GM12878 (cell line): ENCODE data around the gene LDB2. TPM values are rescaled to one million over a fixed set of nuclear protein-coding genes. Genes with fewer than 3 reads are reported as not detected.

Source experiments
- ATAC-seq: fragments of 200-7000 bp; cut with Tn5 transposase; 3 replicates; pipeline ENCODE4 v1.9.1; 2020; ENCODE audit warnings: mild to moderate bottlenecking, moderate library complexity
- BruUV-seq: library from RNA; stranded (reverse); fragments of 400-500 nt; replicated peaks from 2 replicates; lab custom pipeline; 2021; lab: Mats Ljungman, UMichigan
- CTCF ChIA-PET: fragments of 300-600 bp; sonication (Branson Sonifier 250); formaldehyde crosslinking; extraction: SDS; loops from one replicate; lab custom pipeline; 2021; ENCODE audit warnings: inconsistent platforms; lab: Yijun Ruan, JAX
- POLR2A ChIA-PET: fragments of 350-600 bp; formaldehyde crosslinking; extraction: SDS; loops from one replicate; lab custom pipeline; 2021; ENCODE audit warnings: inconsistent platforms; lab: Charles Lee
- RAD21 ChIA-PET: fragments of 300-600 bp; sonication (Branson Sonifier 250); formaldehyde crosslinking; loops from one replicate; lab custom pipeline; 2023; ENCODE audit warnings: antibody characterized with exemption; ENCODE audit not compliant: unreplicated experiment; lab: Charles Lee
- SMC1A ChIA-PET: fragments of 300-600 bp; sonication (Branson Sonifier 250); formaldehyde crosslinking; loops from one replicate; lab custom pipeline; 2023; ENCODE audit not compliant: unreplicated experiment, uncharacterized antibody; lab: Charles Lee
- DNase-seq: peaks from one replicate; pipeline ENCODE4 v3.0.0-alpha.2; 2011; ENCODE audit warnings: low read depth, low spot score
- FAIRE-seq: peaks from 3 replicates; lab custom pipeline; 2011; peaks lifted over from hg19 to GRCh38; lab: Jason Lieb, UNC
- H2AFZ ChIP-seq: 2 replicates; pipeline ENCODE4 v1.6.0; 2011; ENCODE audit warnings: low read depth, low read length, control low read depth; ENCODE audit not compliant: control insufficient read depth
- H3K27ac ChIP-seq: 2 replicates; pipeline ENCODE4 v1.5.1; 2011; ENCODE audit warnings: control low read depth; ENCODE audit not compliant: control insufficient read depth, insufficient read depth
- H3K27me3 ChIP-seq, 2 experiments: replicated peaks in 1 of 2; 2 replicates each; pipeline versions ENCODE4 v1.6.0 to v1.6.1; 2011; ENCODE audit warnings: low read length in 1 of 2; ENCODE audit not compliant: control insufficient read depth in 2 of 2, insufficient read depth in 2 of 2
- H3K36me3 ChIP-seq, 2 experiments: 2 replicates each; pipeline ENCODE4 v1.5.1; 2011; ENCODE audit warnings: low read length in 1 of 2; ENCODE audit not compliant: control insufficient read depth in 2 of 2, insufficient read depth in 2 of 2
- H3K4me1 ChIP-seq: 2 replicates; pipeline ENCODE4 v1.6.1; 2011; ENCODE audit warnings: mild to moderate bottlenecking, low read length, moderate library complexity, mixed read lengths; ENCODE audit not compliant: control insufficient read depth, insufficient read depth
- H3K4me2 ChIP-seq: 2 replicates; pipeline ENCODE4 v1.6.0; 2011; ENCODE audit warnings: control low read depth; ENCODE audit not compliant: control insufficient read depth, insufficient read depth
- H3K4me3 ChIP-seq: fragments of 200-600 bp; sonication (generic); 2 replicates; pipeline ENCODE4 v1.5.1; 2016
- H3K79me2 ChIP-seq: 2 replicates; pipeline ENCODE4 v1.6.0; 2011; ENCODE audit warnings: low read length; ENCODE audit not compliant: control insufficient read depth, insufficient read depth
- H3K9ac ChIP-seq: 2 replicates; pipeline ENCODE4 v1.8.0; 2011; ENCODE audit warnings: low read length, control low read depth, mixed read lengths; ENCODE audit not compliant: control insufficient read depth, insufficient read depth
- H3K9me3 ChIP-seq: replicated peaks from 3 replicates; pipeline ENCODE4 v1.5.1; 2011; ENCODE audit warnings: mild to moderate bottlenecking, low read length; ENCODE audit not compliant: control insufficient read depth, insufficient read depth
- H4K20me1 ChIP-seq: 2 replicates; pipeline ENCODE4 v1.6.0; 2011; ENCODE audit not compliant: control insufficient read depth, insufficient read depth
- ATF7 ChIP-seq: fragments of 450-650 bp; IDR thresholded peaks from 2 replicates; pipeline ENCODE4 v1.6.1; 2016; ENCODE audit warnings: low read depth, mild to moderate bottlenecking
- PML ChIP-seq: IDR thresholded peaks from 2 replicates; pipeline ENCODE4 v1.6.1; 2012; ENCODE audit warnings: low read length, inconsistent platforms
- STAT1 ChIP-seq: fragments of 450-650 bp; conservative IDR thresholded peaks from 2 replicates; pipeline ENCODE4 v1.6.1; 2014; ENCODE audit warnings: antibody characterized with exemption, mild to moderate bottlenecking
- WGBS: methylation state at CpG from one replicate; pipeline ENCODE4 v1.1.6; 2016; ENCODE audit warnings: low lambda C conversion rate; ENCODE audit not compliant: insufficient replicate concordance, insufficient coverage; ENCODE audit errors: missing lambda C conversion rate; 5-methylcytosine and 5-hydroxymethylcytosine counted together
- in situ Hi-C: fragments of 300-500 bp; cut with MboI; formaldehyde crosslinking; loops from 9 replicates; pipeline ENCODE4 v1.14.3; 2018; ENCODE audit warnings: mixed read lengths
- intact Hi-C: fragments of 100-400 bp; cut with micrococcal nuclease; formaldehyde crosslinking; loops from one replicate; pipeline ENCODE4 v1.14.2; 2022; ENCODE audit not compliant: unreplicated experiment
- polyA plus RNA-seq, 11 experiments: library from polyadenylated mRNA; depleted of rRNA in 4 of 11; unstranded in 6 of 11; stranded (reverse) in 5 of 11; fragments of >200 nt; fragmentation: Nextera tagmentation in 4 of 11; fragmentation: Illumina TruSeq in 1 of 11; extraction: Ambion mirVana in 4 of 11; extraction: Trizol in 1 of 11; gene quantifications; 1 replicate in 1 of 11; 2 replicates in 10 of 11; pipeline versions ENCODE4 v1.2.1 to v1.2.3, GENCODE V29; 2011 to 2016; ENCODE audit warnings: inconsistent platforms in 2 of 11, missing spikeins in 2 of 11, low read depth in 1 of 11
- total RNA-seq, 4 experiments: library from RNA; depleted of rRNA in 3 of 4; stranded (reverse); fragments of >200 nt in 3 of 4; fragmentation: Illumina TruSeq in 1 of 4; extraction: Trizol in 1 of 4; gene quantifications; 2 replicates each; pipeline versions ENCODE4 v1.2.1 to v1.2.3, GENCODE V29; 2013 to 2021
- TF ChIP-seq, protein P1 (sequence below): IDR thresholded peaks from 2 replicates; pipeline ENCODE4 v1.6.1; 2012; ENCODE audit warnings: mild to moderate bottlenecking, low read depth, low read length
- TF ChIP-seq, protein P2 (sequence below): IDR thresholded peaks from 2 replicates; pipeline ENCODE4 v1.6.1; 2012; ENCODE audit warnings: low read depth, low read length, improper control_type of control experiment
- TF ChIP-seq, protein P3 (sequence below): IDR thresholded peaks from 2 replicates; pipeline ENCODE4 v1.6.1; 2012; ENCODE audit warnings: low read length, inconsistent platforms

Gene LDB2
- total and polyA plus RNA-seq, 10 of the 15 experiments (the other 5 are each of a cell fraction or from before 2014, with no cell fraction given): 0.15 TPM; not detected in 9

DNA sequence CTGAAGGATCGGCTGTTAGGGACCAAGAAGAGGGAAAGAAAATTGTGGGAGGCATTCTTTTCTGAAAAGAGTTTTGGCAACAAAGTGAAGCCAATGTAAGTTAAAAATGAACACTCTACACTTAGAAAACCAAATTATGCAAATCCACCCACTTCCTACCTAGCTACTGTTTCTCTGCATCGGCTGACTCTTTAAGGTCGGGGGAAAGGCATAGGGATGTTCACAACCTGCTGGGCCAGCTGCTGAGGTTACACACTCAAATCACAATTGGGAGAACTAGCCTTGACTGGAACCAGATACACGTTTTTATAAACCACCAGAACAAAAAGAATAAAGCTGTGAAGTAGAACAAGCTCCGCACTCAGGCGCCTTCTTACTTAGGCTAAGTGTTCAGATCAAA, 165.7 kb downstream of the LDB2 start (continued):
- TF ChIP-seq, protein P1, sequence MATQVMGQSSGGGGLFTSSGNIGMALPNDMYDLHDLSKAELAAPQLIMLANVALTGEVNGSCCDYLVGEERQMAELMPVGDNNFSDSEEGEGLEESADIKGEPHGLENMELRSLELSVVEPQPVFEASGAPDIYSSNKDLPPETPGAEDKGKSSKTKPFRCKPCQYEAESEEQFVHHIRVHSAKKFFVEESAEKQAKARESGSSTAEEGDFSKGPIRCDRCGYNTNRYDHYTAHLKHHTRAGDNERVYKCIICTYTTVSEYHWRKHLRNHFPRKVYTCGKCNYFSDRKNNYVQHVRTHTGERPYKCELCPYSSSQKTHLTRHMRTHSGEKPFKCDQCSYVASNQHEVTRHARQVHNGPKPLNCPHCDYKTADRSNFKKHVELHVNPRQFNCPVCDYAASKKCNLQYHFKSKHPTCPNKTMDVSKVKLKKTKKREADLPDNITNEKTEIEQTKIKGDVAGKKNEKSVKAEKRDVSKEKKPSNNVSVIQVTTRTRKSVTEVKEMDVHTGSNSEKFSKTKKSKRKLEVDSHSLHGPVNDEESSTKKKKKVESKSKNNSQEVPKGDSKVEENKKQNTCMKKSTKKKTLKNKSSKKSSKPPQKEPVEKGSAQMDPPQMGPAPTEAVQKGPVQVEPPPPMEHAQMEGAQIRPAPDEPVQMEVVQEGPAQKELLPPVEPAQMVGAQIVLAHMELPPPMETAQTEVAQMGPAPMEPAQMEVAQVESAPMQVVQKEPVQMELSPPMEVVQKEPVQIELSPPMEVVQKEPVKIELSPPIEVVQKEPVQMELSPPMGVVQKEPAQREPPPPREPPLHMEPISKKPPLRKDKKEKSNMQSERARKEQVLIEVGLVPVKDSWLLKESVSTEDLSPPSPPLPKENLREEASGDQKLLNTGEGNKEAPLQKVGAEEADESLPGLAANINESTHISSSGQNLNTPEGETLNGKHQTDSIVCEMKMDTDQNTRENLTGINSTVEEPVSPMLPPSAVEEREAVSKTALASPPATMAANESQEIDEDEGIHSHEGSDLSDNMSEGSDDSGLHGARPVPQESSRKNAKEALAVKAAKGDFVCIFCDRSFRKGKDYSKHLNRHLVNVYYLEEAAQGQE: no peak
- TF ChIP-seq PML: no peak
- TF ChIP-seq, protein P2, sequence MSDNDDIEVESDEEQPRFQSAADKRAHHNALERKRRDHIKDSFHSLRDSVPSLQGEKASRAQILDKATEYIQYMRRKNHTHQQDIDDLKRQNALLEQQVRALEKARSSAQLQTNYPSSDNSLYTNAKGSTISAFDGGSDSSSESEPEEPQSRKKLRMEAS: no peak
- no peak for TF ChIP-seq STAT1
- TF ChIP-seq ATF7: no peak

DNA sequence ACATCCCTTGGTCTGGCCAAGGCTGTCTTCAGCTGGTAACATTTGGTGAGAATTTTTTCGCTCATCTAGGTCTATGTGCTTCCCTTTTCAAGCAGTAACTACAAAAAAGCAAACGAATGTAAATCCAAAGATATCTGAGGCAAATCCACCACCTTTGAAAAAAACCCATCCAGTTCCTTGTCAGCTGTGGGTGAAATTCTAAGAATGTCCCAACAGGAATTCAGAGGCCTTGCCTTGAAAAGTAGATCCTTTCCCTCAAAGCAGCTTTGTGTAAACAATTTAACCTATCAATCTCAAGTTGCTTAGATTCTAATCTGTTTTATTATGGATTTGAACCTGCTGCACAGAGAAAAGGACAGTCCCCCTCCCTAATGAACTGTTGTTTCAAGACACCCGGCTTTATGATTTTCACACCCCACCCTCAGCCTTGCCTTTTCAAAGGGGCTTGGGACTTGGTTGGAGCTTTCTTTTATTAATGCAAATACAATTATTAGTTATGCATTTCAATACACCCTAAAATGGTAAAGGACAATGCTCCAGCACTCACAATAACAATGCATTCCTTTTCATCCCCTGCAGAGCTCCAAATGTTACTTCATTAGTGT, 166.6 kb downstream of the LDB2 start:
- Histone ChIP-seq H3K27me3 (no peaks in the 10 kb centered on the region), H3K4me1 (no peaks in the 10 kb centered on the region), H3K9me3 (no peaks in the 10 kb centered on the region), H3K27ac (no peak overlapping the region), H4K20me1 (no peaks in the 10 kb centered on the region), H3K36me3 (no peaks in the 10 kb centered on the region), H3K4me3 (no peak overlapping the region), H3K9ac (no peak overlapping the region), H2AFZ (no peak overlapping the region), H3K4me2 (no peak overlapping the region), H3K79me2 (no peaks in the 10 kb centered on the region)
- DNase-seq (no peak), ATAC-seq (no peak), FAIRE-seq (no peak)
- intact Hi-C loops: no loop called here
- ChIA-PET POLR2A (no interaction called here), CTCF (no interaction called here), SMC1A (interaction anchor here (1.5 kb wide), 1 partner anchor 10 kb away, joined by 4 read pairs; no protein-coding TSS in a partner anchor), RAD21 (no interaction called here)
- TF ChIP-seq, protein P3, sequence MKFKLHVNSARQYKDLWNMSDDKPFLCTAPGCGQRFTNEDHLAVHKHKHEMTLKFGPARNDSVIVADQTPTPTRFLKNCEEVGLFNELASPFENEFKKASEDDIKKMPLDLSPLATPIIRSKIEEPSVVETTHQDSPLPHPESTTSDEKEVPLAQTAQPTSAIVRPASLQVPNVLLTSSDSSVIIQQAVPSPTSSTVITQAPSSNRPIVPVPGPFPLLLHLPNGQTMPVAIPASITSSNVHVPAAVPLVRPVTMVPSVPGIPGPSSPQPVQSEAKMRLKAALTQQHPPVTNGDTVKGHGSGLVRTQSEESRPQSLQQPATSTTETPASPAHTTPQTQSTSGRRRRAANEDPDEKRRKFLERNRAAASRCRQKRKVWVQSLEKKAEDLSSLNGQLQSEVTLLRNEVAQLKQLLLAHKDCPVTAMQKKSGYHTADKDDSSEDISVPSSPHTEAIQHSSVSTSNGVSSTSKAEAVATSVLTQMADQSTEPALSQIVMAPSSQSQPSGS: no peak
- in situ Hi-C loops: no loop called here
- 23% methylated on average over 3 of the region's 3 CpGs for WGBS
- BruUV-seq: no TSS peak
